ENCODE results near the gene NOL4L. TPM values are rescaled to one million over a fixed set of nuclear protein-coding genes. Genes with fewer than 3 reads are reported as not detected.

The NOL4L gene
- total RNA-seq, 6 experiments from 2014 or later: 12.0 to 16.3 (median 13.2) TPM

DNA sequence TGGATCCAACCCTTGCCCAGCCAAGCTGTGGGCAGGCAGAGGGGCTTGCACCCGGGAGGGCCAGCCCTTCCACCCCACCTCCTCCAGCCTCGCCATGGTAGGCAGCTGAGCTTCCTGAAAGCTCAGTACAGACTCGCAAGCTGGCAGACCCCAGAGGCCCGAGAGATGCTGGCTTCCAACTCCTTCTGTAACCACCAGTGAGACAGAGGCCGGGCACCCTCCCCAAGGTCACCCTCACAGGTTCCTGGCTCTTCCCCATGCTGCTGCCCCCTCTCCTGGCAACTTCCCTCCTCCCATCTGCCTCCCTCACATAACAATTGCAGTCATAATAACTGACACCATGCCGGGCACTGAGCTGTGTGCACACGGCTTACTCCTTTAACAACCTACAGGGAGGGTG lies 26.2 kb upstream of the NOL4L start:
- Mint-ChIP-seq H3K4me1 (ENCODE audit: low read depth) (no peaks in the 10 kb centered on the region), H3K4me3 (no peak overlapping the region), H3K9me3 (no peaks in the 10 kb centered on the region), H3K27ac (no peak overlapping the region), H3K27me3 (ENCODE audit: insufficient read depth) (peaks cover 32% of the 10 kb centered on the region), H3K36me3 (ENCODE audit: low read depth) (no peaks in the 10 kb centered on the region)
- no peak for DNase-seq
- TF ChIP-seq, protein P1, sequence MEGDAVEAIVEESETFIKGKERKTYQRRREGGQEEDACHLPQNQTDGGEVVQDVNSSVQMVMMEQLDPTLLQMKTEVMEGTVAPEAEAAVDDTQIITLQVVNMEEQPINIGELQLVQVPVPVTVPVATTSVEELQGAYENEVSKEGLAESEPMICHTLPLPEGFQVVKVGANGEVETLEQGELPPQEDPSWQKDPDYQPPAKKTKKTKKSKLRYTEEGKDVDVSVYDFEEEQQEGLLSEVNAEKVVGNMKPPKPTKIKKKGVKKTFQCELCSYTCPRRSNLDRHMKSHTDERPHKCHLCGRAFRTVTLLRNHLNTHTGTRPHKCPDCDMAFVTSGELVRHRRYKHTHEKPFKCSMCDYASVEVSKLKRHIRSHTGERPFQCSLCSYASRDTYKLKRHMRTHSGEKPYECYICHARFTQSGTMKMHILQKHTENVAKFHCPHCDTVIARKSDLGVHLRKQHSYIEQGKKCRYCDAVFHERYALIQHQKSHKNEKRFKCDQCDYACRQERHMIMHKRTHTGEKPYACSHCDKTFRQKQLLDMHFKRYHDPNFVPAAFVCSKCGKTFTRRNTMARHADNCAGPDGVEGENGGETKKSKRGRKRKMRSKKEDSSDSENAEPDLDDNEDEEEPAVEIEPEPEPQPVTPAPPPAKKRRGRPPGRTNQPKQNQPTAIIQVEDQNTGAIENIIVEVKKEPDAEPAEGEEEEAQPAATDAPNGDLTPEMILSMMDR (IDR thresholded peaks at IDR 0.05): no peak

DNA sequence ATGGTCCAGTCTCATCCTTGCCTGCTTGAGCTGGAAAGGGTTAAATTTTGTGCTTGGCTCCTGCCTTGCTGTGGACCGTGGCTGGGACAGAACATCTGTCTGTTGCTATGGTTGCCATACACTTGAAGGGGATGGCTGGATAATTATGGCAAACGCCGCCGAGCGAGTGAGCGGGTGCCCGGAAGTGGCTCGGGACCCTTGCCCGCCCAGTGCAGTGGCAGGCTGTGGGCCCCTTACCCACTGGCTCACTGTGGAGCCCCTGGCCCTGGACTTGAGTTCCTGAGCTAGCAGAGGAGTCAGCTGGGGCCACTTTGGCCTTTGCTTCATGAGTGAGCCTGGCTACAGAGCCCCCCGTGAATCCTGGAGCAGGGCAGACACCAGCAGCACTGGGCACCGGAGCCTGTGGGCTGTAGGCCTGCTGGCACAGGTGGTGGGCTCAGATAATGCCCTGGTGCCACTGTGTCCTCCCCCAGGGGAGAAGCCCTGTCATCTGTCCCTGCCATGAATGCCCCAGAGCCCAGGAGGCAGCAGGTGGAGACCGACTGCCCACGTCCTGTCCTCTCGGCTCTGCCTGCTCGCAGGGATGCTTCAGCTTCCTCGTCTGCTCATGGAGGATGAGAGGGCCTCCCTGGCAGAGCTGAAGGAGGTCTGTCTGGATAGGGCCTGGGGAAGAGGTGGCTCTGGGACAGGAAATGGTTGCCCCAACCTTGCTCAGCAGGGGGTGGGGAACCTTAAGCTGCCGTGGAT lies 25.5 kb upstream of the NOL4L start:
- H3K9me3 Mint-ChIP-seq: no peaks in the 10 kb centered on the region
- TF ChIP-seq, protein P1 (IDR thresholded peaks at IDR 0.05): no peak

DNA sequence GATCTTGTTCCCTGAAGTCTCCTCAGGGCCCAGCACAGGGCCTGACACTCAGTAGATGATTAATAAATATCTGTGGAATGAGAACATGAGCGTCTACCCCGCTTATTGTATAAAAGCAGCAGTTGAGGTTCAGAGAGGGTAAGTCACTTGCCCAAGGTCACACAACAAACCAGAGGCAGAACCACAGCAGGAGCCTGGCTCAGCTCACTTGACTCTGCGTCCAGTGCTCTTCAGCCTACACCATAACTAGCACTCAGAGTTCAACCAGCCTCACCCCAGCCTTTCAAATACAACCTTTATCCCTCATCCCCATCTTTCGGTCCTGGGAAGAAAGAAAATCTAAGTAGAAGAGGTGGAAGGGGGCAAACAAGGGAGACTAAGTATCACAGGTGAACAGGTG lies 24.9 kb upstream of the NOL4L start:
- Mint-ChIP-seq H3K9me3 (no peaks in the 10 kb centered on the region), H3K27ac (no peak overlapping the region), H3K27me3 (ENCODE audit: insufficient read depth) (peaks cover 28% of the 10 kb centered on the region), H3K4me3 (no peak overlapping the region), H3K4me1 (ENCODE audit: low read depth) (no peaks in the 10 kb centered on the region), H3K36me3 (ENCODE audit: low read depth) (no peaks in the 10 kb centered on the region)
- no peak for DNase-seq
- TF ChIP-seq, protein P1 (IDR thresholded peaks at IDR 0.05): no peak

More for the DNA sequence above, 25.5 kb upstream of the NOL4L start:
- peaks cover 30% of the 10 kb centered on the region for H3K27me3 Mint-ChIP-seq (ENCODE audit: insufficient read depth)
- H3K27ac Mint-ChIP-seq: no peak overlapping the region
- no peak overlapping the region for H3K4me3 Mint-ChIP-seq
- no peaks in the 10 kb centered on the region for H3K36me3 Mint-ChIP-seq (ENCODE audit: low read depth)
- no peak for DNase-seq
- no peaks in the 10 kb centered on the region for H3K4me1 Mint-ChIP-seq (ENCODE audit: low read depth)

DNA sequence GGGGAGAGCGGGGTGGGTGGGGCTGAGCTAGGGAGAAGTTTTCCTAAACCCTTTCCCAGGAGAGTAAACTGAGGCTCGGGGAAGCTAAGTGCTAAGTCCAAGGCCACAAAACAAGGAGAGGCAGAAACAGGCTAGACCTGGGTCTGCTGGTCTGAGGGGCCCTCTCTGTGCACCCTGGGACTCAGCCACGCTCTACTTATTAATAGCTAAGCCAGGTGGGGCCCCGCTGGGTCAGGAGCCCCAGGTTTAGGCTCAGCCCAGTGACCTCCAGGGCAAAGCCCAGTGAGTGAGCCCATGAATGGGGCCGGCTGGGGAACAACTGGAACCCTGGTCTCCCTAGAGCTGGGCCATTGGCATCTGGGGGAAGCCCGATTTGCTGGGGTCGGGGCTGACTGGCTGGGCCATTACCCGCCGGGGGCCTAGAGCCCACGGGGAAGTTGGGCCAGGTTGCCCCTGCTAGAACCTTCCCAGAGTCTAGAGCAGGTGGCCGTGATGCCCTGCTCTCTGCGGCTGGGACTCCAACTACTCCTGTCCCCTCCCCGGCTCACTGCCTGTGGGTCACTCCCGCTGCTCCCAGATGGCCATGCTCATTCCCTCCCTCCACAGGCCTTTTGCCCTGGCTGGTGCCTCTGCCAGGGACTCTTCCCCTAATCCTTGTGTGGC lies 24.1 kb upstream of the NOL4L start:
- Mint-ChIP-seq H3K27me3 (ENCODE audit: insufficient read depth) (peaks cover 28% of the 10 kb centered on the region), H3K27ac (no peak overlapping the region), H3K36me3 (ENCODE audit: low read depth) (no peaks in the 10 kb centered on the region), H3K9me3 (no peaks in the 10 kb centered on the region), H3K4me1 (ENCODE audit: low read depth) (no peaks in the 10 kb centered on the region), H3K4me3 (no peak overlapping the region)
- DNase-seq: no peak
- TF ChIP-seq, protein P1 (IDR thresholded peaks at IDR 0.05): no peak

DNA sequence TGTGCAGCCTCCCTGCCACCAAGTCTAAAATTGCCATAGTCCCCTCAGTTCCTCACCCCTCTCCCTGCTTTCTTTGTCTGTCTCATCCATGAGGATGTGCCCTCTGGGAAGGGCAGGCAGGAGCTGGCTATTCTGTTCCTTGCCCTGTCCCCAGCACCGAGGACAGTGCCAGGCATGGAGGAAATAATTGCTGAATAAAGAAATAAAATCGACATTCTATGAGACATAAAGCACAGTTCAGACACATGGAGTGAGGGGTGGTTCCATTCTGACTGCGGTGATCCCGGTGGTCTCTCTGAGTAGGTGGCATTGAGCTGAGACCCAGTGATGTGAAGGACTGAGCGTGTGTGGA lies 23.5 kb upstream of the NOL4L start:
- TF ChIP-seq, protein P1 (IDR thresholded peaks at IDR 0.05): no peak
- Mint-ChIP-seq H3K27ac (no peak overlapping the region), H3K27me3 (ENCODE audit: insufficient read depth) (peaks cover 30% of the 10 kb centered on the region), H3K4me1 (ENCODE audit: low read depth) (no peaks in the 10 kb centered on the region), H3K4me3 (no peak overlapping the region), H3K36me3 (ENCODE audit: low read depth) (no peaks in the 10 kb centered on the region), H3K9me3 (no peaks in the 10 kb centered on the region)
- no peak for DNase-seq

All from HFFc6 (cell line).